Stimulated activated CD8-positive, alpha-beta memory T cell treated with anti-CD3 and anti-CD28 coated beads, Interleukin-12 subunit alpha, Interleukin-12 subunit beta, amount 100 ng/mL, for 1 hour (primary cell): Measurements from ENCODE around the gene HCST.
A peak's percentile ranks its signal among the peaks of the same experiment; 100 is the strongest.
"Not testable (repeated sequence)": the region's sequence is repeated elsewhere in the genome, so short reads cannot be mapped to it uniquely, and the experiment has no call there.

ENCODE experiments used
- DNase-seq: peaks from one replicate; pipeline ENCODE4 v3.0.0-alpha.2; 2020; ENCODE audit warnings: low read depth

The HCST gene

DNA sequence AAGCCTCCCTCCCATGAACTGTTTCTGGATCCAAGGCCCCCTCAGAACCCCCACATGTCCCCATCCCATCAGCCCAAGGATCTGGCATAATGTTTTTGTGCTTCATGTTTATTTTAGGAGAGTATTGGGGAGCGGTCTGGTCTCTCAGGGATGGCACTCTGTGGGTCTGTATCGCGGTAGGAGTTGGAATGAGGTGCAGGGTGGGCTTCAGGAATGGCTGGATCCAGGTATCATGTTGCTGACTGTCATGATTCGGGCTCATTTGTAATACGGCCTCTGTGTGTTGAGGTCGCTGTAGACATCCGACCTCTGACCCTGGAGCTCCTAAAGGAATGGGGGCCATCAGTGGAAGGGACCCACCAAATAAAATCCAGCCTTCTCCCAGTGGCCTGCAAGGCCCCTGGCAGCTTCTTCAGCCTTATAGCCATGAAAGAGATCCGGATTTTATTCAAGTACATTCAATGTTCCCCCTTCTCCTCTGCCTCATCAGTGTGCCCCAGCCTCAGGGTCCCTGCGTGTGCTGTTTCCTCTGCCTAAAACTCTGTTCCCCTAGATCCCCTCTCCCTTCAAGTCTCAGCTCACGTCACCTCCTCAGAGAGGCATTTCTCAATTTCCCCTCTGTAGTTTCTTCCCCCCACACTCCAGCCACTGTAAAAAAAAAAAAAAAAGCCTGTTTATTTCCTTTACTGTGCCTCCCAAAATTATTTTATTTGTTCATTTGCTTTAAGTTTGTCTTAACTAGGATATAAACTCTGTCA is 2.2 kb downstream of the HCST start:
- DNase-seq: no peak

DNA sequence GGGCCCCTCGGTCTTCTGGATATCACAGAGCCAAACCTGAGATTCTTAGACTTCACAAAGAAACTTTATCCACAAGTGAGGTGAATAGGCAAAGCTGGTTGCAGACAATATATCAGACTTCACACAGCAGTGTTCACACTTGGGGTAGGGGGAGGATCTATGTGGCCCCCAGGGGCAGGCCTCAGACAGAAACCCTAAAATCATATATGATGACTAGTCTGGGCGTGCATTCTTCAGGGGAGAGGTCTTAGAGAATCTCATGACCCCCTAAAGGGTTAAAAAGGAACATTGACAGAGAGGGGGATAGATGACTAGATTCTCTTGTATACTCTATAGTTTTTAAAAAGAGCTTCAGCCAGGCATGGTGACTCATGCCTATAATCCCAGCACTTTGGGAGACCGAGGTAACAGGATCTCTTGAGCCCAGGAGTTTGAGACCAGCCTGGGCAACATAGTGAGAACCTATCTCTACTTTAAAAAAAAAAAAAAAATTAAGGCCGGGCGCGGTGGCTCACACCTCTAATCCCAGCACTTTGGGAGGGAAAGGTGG is 2.9 kb downstream of the HCST start:
- DNase-seq: no peak

DNA sequence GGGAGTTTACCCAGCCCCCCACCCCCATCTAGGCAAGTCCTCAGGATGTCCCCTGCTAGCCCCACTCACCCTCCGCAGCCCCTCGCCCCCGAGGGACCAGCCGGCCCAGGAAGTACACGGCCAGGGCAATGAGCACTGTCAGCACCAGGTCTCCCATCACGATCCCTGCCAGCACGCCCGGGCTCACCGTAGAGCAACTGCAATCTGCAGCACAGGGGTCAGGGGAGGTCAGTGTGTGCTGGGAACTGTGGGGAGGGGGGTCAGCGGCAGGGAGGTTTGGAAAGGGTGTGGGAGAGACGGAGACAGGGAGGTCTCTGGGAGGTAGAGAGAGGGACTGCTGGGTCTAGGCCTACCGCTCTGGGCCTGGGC is 5.0 kb downstream of the HCST start:
- DNase-seq: no peak

DNA sequence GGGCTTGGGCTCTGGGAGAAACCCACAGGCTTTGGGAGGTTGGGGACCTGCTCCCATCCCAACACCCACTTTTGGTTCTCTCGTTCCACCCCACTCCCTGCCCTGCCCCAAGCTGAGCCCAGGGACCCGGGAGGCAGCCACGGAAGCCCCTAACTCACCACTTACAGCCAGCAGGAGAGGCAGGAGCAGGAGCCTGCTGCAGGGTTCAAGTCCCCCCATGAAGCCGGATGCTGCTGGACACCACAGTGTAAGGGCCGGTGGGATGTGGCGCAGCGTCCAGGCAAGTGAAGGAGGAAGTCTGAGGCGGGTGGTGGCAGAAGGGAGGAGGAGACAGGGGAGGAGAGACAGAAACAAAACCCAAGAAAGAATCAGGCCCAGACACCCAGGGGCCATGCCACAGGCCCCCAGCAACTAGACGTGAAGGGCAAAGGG is 5.7 kb downstream of the HCST start, which contains the start of gene TYROBP:
Gene TYROBP, minus strand, starts transcription at position 286 of the 432 bp plus-strand sequence. Its CDS starts 67 bp downstream, at position 219.
- no peak for DNase-seq

DNA sequence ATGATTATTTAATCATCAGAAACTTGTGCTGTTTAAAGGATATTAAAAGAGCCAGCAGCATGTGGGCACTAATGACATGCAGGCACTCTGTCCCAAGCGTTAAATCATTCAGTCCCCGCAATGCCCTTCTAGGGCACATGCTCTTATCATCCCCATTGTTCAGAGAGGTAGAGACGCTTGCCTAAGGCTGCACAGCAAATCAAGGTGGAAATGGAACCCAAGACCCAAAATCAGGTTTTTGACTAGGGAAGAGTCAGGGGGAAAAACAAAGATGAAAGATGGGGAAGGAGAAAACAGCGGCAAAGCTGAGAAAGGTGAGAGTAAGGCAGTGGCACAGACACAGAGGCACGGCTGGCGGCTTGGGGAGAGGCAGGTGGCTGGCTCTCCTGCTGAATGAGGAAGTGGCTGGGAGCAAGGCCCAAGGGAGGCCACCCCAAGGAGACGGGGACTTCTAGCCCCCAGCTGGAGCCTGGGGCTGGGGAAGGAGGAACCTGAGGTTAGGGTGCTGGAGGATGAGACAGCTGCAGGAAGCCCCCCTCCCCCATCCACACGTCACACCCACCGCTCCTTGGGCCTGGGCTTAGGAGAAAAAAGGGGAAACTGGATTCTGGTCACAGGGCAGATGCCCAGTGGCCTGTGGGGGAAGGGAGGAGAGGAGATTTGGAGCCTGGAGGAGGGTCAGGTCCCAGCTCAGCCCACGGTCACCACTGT is 6.8 kb downstream of the HCST start:
- DNase-seq: no peak

DNA sequence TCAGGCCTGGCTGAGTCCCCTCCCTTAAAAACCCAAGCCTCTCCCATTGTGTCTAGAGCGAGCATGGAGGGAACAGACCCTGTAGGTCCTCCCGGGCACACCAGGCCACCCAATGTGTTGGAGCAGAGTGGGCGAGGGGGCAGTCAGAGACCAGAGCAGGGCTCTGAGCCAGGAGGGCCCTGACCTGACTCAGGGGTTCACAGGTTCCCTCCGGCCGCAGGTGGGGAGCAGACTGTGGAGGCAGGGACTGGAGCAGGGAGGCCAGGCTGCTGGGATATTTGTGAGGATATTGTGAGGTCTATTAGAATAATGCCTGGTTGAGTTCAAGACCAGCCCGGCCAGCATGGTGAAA is 7.3 kb downstream of the HCST start:
- no peak for DNase-seq

DNA sequence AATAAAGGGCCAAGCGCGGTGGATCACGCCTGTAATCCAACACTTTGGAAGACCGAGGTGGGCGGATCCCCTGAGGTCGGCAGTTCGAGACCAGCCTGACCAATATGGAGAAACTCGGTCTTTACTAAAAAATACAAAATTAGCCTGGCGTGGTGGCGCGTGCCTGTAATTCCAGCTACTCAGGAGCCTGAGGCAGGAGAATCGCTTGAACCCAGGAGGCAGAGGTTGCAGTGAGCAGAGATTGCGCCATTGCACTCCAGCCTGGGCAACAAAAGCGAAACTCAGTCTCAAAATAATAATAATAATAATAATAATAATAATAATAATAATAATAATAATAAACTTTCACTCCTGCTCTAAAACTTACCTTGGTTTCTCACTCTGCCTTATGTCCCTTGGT is 8.0 kb downstream of the HCST start:
- not testable (repeated sequence) for DNase-seq

DNA sequence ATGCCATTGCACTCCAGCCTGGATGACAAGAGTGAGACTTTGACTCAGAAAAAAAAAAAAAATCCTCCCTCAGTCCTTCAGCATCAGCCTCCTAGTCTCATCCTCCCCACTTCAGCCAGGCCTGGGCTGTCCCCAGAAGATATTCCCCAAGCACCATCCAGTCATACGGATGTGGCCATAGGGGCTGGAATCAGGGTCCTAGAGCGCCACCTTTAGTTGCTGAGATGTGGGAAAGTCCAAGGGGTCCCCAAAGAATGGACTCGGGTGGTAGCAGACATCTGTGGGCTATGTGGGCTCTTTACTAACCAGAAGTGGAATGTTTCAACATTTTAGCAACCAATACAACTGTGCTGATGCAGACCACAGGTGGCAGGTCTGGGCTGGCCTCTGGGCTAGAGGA is 8.8 kb downstream of the HCST start:
- DNase-seq: no peak

DNA sequence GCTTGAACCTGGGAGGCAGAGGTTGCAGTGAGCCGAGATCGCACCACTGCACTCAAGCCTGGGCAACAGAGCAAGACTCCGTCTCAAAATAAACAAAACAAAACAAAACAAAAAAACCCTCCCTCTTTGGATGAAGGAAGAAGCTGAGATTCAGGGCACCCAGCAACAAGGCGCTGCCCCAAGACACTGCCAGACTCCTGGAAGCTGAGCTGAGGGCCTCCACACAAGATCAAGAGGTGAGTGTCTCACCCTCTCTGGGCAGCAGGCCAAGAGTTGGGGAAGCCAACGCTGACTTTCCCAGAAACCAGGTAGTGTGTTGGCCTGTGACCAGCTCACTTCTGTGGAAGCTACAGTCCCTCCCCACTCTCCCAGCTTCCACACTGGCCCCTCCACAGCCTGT is 9.5 kb downstream of the HCST start:
- DNase-seq: no peak

DNA sequence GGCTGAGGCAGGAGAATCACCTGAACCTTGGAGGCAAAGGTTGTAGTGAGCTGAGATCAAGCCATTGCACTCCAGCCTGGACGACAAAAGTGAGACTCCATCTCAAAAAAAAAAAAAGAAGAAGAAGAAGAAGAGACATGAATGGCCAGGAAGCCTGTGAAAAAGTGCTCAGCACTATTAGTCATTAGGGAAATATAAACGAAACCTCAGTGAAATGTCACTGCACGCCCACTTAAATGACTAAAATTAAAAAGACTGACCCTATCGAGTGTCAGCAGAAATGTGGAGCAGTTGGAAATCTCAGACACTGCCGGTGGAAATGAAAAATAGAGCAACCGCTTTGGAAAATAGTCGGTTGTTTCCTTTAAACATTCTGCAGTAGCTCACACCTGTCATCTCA is 11.3 kb downstream of the HCST start:
- no peak for DNase-seq

DNA sequence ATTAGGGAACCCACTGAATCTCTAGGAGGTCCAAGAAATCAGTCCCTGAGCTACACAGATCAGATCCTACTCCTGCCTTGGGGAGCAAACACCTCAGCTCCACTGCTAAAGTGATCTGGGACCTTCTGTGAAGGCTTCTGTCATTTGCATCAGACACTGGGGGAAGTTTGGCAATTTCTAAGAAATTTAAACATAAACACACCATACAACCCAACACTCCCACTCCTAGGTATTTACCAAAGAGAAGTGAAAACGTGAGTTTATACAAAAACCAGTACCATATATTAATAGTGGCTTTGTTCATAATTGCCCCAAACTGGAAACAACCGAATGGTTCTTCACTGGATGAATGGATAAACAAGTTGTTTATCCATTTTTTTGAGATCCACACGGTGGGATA is 13.1 kb downstream of the HCST start:
- DNase-seq: no peak

DNA sequence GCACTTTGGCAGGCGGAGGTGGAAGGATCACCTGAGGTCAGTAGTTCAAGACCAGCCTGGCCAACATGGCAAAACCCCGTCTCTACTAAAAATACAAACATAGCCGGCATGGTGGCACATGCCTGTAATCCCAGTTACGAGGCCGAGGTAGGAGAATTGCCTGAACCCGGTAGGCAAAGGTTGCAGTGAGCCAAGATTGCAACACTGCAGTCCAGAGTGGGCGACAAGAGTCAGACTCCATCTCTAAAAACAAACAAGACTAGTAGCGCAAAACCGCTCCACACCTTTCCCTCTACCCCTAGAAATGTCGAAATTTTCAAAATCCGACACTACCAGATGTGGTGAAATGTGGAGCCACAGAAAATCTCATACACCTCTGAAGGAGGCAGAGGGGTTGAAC is 17.0 kb downstream of the HCST start:
- no peak for DNase-seq

DNA sequence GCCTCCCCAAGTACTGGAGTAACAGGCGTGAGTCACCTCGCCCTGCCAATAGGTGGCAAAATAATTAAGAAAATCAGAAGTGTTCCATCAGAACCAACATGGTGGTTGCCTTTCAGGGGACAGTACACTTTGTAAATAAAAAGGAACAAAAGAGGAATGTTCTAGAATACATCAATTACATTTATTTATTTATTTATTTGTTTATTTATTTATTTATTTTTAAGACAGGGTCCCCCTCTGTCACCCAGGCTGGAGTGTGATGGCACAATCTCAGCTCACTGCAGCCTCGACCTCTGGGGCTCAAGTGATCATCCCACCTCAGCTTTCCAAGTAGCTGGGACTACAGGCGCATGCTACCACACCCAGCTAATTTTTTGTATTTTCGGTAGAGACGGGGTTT is 18.7 kb downstream of the HCST start:
- no peak for DNase-seq

DNA sequence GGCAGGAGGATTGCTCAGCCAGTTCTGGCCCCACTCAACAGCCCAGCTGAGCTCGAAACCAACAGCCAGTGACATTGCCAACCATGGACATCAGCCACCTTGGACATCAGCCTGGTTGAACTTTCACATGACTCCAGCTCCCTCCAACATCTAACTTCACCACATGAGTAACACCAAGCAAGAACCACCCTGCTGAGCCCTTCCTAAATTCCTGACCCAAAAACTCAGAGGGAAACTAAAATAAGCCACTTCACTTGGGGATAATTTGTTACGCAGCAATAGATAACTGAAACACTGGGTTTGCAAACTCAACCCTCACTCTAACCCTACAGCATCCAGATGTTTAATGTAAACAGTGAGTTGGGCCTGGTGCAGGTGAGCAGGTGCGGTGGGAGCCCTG is 23.2 kb downstream of the HCST start:
- DNase-seq: no peak

DNA sequence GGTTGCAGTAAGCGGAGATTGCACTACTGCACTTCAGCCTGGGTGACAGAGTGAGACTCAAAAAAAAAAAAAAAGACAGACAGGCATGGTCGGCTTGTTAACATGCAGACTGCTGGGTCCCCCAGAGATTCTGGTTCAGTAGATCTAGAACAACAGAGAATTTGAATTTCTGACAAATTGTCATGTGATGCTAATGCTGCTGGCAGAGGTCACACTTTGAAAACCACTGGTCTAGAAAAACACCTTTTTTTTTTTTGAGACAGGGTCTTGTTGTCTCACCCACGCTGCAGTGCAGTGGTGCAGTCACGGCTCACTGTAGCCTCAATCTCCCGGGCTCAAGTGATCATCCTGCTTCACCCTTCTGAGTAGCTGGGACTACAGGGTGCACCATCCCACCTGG is 26.2 kb downstream of the HCST start:
- DNase-seq: no peak

DNA sequence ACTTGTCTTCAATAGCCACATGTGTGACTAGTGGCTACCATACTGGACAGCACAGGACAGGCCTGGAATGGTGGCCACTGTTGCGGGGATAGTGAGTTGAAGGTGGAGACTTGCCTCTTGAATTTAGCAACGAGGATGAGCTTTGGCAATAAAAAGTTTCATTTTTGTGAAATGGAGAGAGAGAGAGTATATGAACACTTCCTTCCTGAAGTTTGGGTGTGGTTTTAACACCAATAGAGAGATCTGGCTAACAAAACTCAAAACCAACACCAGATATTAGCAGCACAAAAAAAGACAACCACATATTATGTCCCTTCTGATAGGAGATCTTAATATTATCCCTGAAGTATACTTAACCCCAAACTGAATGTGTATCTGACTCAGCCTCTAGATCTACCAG is 27.5 kb downstream of the HCST start:
- DNase-seq: no peak

DNA sequence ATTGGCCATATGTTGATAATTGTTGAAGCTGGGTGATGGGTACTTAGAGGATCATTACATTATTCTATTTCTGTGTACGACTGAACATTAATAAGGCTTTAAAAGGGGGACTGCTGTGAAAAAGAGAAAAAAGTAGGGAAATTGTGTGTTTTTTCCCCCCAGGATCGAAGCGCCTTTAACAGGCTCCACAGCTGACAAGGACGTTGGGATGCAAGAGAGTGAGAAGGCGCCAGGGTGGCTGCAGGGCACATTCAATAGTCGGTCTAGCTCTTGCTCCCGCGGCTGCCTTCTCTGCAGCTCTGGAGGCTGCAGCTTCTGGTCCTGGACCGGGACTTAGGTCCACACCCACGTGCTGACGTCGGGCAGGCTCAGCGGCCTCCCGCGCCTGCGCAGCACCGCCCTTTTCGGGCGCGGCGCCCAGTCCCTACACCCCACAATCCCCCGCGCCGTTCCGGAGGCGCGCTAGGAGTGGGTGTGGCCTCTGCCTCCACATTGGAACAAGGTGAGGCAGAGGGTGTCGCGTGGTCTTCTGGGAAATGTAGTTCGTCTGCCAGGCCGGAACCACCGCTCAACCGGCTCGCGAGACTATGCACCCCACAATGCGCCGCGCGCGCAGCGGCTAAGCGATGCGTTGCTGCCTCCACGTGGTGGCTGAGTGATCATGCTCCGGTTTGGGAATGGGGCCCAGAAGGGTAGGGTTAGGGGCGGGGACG is 29.0 kb downstream of the HCST start:
- DNase-seq: peak; percentile 98

DNA sequence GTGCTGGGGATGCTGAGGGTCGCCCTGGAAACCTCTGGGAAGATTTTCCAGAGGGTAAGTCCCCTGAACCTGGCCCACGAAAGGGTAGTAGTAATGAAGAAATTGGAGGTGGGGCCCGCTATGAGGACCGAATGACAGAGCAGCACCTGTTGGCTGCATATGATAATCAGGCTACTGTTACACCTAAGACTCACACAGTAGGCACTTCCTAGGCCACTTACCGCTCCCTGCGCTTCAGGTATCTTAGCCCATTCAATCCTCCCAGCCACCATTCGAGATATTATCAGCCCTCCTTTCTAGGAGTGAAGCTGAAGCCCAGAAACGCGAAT is 29.5 kb downstream of the HCST start:
- no peak for DNase-seq

DNA sequence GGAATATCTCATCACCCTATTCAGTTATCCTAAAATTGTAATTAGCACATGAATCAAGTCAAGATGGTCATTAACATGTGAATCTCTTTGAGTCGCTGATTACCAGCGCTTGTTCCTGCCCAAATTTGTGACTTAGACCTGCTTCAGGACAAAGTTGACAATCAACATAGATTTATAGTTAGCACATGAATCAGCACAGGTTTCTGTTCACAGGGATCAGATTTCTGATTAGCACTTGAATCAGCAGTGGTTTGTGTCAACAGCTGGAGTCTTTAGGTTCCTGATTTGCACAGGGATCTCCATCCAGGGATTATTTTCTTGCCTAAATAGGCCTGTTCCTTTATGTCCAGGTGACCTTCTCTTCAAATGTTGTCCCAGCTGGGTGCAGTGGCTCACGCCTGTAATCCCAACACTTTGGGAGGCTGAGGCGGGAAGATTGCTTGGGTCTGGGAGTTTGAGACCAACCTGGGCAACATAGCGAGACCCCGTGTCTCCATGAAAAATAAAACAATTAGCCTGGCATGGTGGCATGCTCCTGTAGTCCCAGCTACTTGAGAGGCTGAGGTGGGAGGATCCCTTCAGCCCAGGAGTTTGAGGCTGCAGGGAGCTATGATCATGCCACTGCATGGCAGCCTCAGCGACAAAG is 30.1 kb downstream of the HCST start:
- DNase-seq: no peak

DNA sequence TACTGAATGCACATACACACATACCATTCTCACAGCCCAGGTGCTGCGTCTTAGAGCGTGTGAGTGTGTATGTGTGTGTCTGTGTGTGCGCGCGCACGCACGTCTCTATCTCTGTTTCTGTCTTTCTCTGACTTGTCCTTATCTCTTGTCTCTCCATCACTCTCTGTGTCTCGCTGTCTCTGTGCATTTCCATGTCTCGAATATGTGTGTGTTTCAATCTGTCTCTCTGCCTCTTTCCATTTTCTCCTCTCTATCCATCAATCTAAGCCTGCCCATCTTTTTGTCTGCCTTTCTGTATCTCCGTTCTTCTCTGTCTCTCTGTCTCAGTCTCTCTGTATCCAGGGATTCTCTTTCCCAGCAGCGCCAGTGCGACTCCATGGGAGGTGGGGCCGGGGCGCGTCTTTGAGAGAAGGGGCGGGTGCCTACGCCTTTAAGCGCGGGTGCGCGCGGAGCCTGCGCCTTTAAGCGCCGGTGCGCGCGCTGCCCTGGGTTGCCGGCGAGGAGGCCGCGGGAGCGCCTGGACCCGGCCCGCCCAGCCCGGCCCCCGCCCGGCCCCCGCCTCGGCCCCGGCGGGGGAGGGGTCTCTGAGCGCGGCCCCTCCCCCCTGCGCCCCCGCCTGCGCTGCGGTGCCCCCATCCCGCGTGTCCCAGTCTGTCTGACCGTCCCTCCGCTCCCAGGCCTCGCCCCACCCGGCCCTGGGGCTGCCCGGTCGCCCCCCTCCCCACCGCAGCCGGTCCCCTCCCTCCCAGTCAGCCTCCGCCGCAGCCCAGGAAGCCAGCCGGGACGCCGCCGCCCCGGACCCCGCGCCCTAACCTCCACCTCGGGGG is 33.8 kb downstream of the HCST start, which contains the start of gene LRFN3:
Gene LRFN3, plus strand, starts transcription at position 464 of the 827 bp plus-strand sequence. CDS start 3,052 bp downstream, outside the sequence.
- peak; percentile 33 for DNase-seq

DNA sequence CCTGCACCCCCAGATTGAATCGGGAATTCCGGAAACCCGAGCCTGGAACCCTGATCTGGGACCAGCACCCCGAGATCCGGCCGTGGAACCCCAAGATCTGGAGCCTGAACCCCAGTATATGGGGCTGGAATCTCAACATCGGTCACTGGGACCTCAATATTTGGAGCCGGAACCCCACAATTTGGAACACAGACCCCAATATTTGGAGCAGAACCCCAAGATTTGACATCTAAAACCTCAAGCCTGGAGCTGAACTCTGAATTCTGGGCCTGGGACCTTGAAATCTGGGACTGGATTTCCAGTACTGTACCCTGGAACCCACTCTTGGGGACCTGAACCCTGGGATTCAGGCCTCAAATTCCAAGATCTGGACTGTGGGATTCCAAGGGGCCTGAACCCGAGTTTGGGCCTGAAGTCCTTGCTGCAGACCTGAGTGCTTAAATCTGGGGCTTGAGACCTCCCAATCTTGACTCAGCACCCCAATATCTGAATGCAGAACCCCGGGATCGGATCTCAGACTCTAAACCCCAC is 34.5 kb downstream of the HCST start:
- no peak for DNase-seq
